PC-3 (cell line): ENCODE measurements around the gene RAB32. TPM values are rescaled to one million over a fixed set of nuclear protein-coding genes. Genes with fewer than 3 reads are reported as not detected.

ENCODE experiments used
- total RNA-seq: library from RNA; depleted of rRNA; stranded (reverse); fragments of >200 nt; gene quantifications from 2 replicates; pipeline ENCODE4 v1.2.3, GENCODE V29; 2014; rRNA removed

The RAB32 gene
- total RNA-seq, 1 experiment from 2014 or later: 25.1 TPM

Other genes starting within 250 kb of the RAB32 start
- not detected in 2 replicates for gene ADGB, start 55.1 kb downstream of the RAB32 start, total RNA-seq